DMS 273 treated with DMSO at 0.1 percent for 48 hours (cell line): ENCODE data around the gene C19orf25.
"Not testable (repeated sequence)": the region's sequence is repeated elsewhere in the genome, so short reads cannot be mapped to it uniquely, and the experiment has no call there.

ENCODE experiments used
- DNase-seq: peaks from one replicate; lab custom pipeline; 2025; lab: John Stamatoyannopoulos, UW

Gene C19orf25

GRCh38 chr19:1449467-1450442 is 29.3 kb downstream of the C19orf25 start, which contains the start of gene APC2:
TSS of gene APC2 (plus strand) at chr19:1450121. CDS start at chr19:1453002, 2,881 bp downstream.
- DNase-seq, result no peak

GRCh38 chr19:1447944-1448343 is 31.1 kb downstream of the C19orf25 start:
- DNase-seq, result no peak

GRCh38 chr19:1447504-1447903 is 31.5 kb downstream of the C19orf25 start:
- DNase-seq, result no peak

- no peak for DNase-seq
Observed at GRCh38 chr19:1446713-1447481, 32.1 kb downstream of the C19orf25 start.

GRCh38 chr19:1445932-1446712 is 32.9 kb downstream of the C19orf25 start:
- DNase-seq, result no peak

GRCh38 chr19:1445185-1445931 is 33.7 kb downstream of the C19orf25 start:
- peak; percentile 35 for DNase-seq

GRCh38 chr19:1441677-1442438 is 37.2 kb downstream of the C19orf25 start:
- DNase-seq, result no peak

GRCh38 chr19:1441022-1441426 is 38.0 kb downstream of the C19orf25 start:
- DNase-seq, result no peak

GRCh38 chr19:1440418-1440801 is 38.6 kb downstream of the C19orf25 start:
- DNase-seq, result no peak

GRCh38 chr19:1439525-1440417 is 39.2 kb downstream of the C19orf25 start:
- not testable (repeated sequence) for DNase-seq

- DNase-seq, result no peak
Observed at GRCh38 chr19:1438933-1439354, 40.1 kb downstream of the C19orf25 start.

- peak; percentile 81 for DNase-seq
Observed at GRCh38 chr19:1438035-1438932, 40.7 kb downstream of the C19orf25 start, which contains the start of gene RPS15. TSS of gene RPS15 (plus strand) at chr19:1438396. CDS start at chr19:1438426, 30 bp downstream.

GRCh38 chr19:1437609-1438008 is 41.4 kb downstream of the C19orf25 start:
- DNase-seq, result no peak

GRCh38 chr19:1435378-1435989 is 43.5 kb downstream of the C19orf25 start:
- DNase-seq, result no peak

- DNase-seq, result no peak
Observed at GRCh38 chr19:1434577-1435060, 44.4 kb downstream of the C19orf25 start.

- DNase-seq, result no peak
Observed at GRCh38 chr19:1434040-1434366, 45.0 kb downstream of the C19orf25 start.

- no peak for DNase-seq
Observed at GRCh38 chr19:1433119-1434039, 45.6 kb downstream of the C19orf25 start.
